GM23338 (cell line): Measurements from ENCODE around the gene SLC9A3. TPM values are rescaled to one million over a fixed set of nuclear protein-coding genes. Genes with fewer than 3 reads are reported as not detected.

Experiments used
- ATAC-seq: fragments of 200-7000 bp; cut with Tn5 transposase; 3 replicates; pipeline ENCODE4 v1.9.1; 2020
- DNase-seq: peaks from one replicate; pipeline ENCODE4 v3.0.0-alpha.2; 2015; ENCODE audit warnings: low spot score
- H2AFZ ChIP-seq: fragments of 200-600 bp; sonication (generic); 2 replicates; pipeline ENCODE4 v1.8.0; 2016; ENCODE audit warnings: antibody characterized with exemption, mild to moderate bottlenecking, moderate library complexity
- H3F3A ChIP-seq: fragments of 200-600 bp; sonication (generic); replicated peaks from 2 replicates; pipeline ENCODE4 v1.8.0; 2017; ENCODE audit warnings: antibody characterized with exemption, mixed run types, low read depth
- H3K27ac ChIP-seq: fragments of 200-600 bp; sonication (generic); 2 replicates; pipeline ENCODE4 v1.6.1; 2016; ENCODE audit warnings: low read depth
- H3K27me3 ChIP-seq: fragments of 200-600 bp; sonication (generic); 2 replicates; pipeline ENCODE4 v1.8.0; 2016; ENCODE audit warnings: mild to moderate bottlenecking, mixed run types, moderate library complexity; ENCODE audit not compliant: insufficient read depth
- H3K36me3 ChIP-seq: fragments of 200-600 bp; sonication (generic); 2 replicates; pipeline ENCODE4 v1.8.0; 2016; ENCODE audit warnings: mild to moderate bottlenecking; ENCODE audit not compliant: insufficient read depth
- H3K4me1 ChIP-seq: fragments of 200-600 bp; sonication (generic); 2 replicates; pipeline ENCODE4 v1.8.0; 2016; ENCODE audit warnings: mild to moderate bottlenecking, moderate library complexity; ENCODE audit not compliant: insufficient read depth
- H3K4me2 ChIP-seq: fragments of 200-600 bp; sonication (generic); 2 replicates; pipeline ENCODE4 v1.7.1; 2017; ENCODE audit warnings: mixed run types
- H3K4me3 ChIP-seq: fragments of 200-600 bp; sonication (generic); 2 replicates; pipeline ENCODE4 v1.6.1; 2016; ENCODE audit warnings: mixed run types
- H3K79me2 ChIP-seq: fragments of 200-600 bp; sonication (generic); replicated peaks from 2 replicates; pipeline ENCODE4 v1.8.0; 2017; ENCODE audit warnings: mild to moderate bottlenecking; ENCODE audit not compliant: insufficient read depth
- H3K9me2 ChIP-seq: fragments of 200-600 bp; sonication (generic); 2 replicates; pipeline ENCODE4 v1.8.0; 2017; ENCODE audit not compliant: insufficient read depth
- H4K20me1 ChIP-seq: fragments of 200-600 bp; sonication (generic); replicated peaks from 2 replicates; pipeline ENCODE4 v1.8.0; 2017; ENCODE audit warnings: mild to moderate bottlenecking; ENCODE audit not compliant: insufficient read depth
- H3K27ac Mint-ChIP-seq: 2 replicates; pipeline ENCODE4 v1.8.0; 2020; ENCODE audit warnings: inconsistent platforms, mild to moderate bottlenecking, moderate library complexity, mixed read lengths
- H3K27me3 Mint-ChIP-seq: 3 replicates; pipeline ENCODE4 v1.8.0; 2022; ENCODE audit warnings: low read depth, mild to moderate bottlenecking, moderate library complexity, mixed read lengths, inconsistent platforms; ENCODE audit not compliant: insufficient read depth, poor library complexity
- H3K36me3 Mint-ChIP-seq: 3 replicates; pipeline ENCODE4 v1.8.0; 2021; ENCODE audit warnings: low read depth, mild to moderate bottlenecking, inconsistent platforms, moderate library complexity, mixed read lengths
- H3K4me1 Mint-ChIP-seq: 3 replicates; pipeline ENCODE4 v1.8.0; 2020; ENCODE audit warnings: mild to moderate bottlenecking, inconsistent platforms, mixed read lengths
- H3K4me3 Mint-ChIP-seq: 3 replicates; pipeline ENCODE4 v1.8.0; 2021; ENCODE audit warnings: moderate library complexity, mild to moderate bottlenecking, inconsistent platforms, mixed read lengths
- H3K9me3 Mint-ChIP-seq: 3 replicates; pipeline ENCODE4 v1.8.0; 2020; ENCODE audit warnings: moderate library complexity, mild to moderate bottlenecking, inconsistent platforms, mixed read lengths
- CREB1 ChIP-seq: fragments of 250-450 bp; sonication (Bioruptor Pico); IDR thresholded peaks from 2 replicates; pipeline ENCODE4 v1.5.0; 2020; ENCODE audit warnings: low read depth, mild to moderate bottlenecking, moderate library complexity
- EZH2 ChIP-seq: fragments of 200-600 bp; sonication (generic); IDR thresholded peaks from one replicate; pipeline ENCODE4 v1.8.0; 2017; ENCODE audit warnings: antibody characterized with exemption, mild to moderate bottlenecking, low read depth; ENCODE audit not compliant: unreplicated experiment
- JUNB ChIP-seq: IDR thresholded peaks from one replicate; pipeline ENCODE4 v1.6.1; 2016; ENCODE audit warnings: antibody characterized with exemption; ENCODE audit not compliant: unreplicated experiment
- NANOG ChIP-seq: IDR thresholded peaks from 2 replicates; pipeline ENCODE4 v1.6.1; 2016; ENCODE audit warnings: antibody characterized with exemption, borderline replicate concordance
- POLR2AphosphoS5 ChIP-seq: IDR thresholded peaks from 2 replicates; pipeline ENCODE4 v1.6.1; 2016; ENCODE audit warnings: antibody characterized with exemption, low read depth
- ZNF331 ChIP-seq: fragments of 250-450 bp; sonication (Bioruptor Pico); IDR thresholded peaks from 2 replicates; pipeline ENCODE4 v1.5.0; 2020; ENCODE audit warnings: low read depth, mild to moderate bottlenecking, moderate library complexity
- ZNF462 ChIP-seq: fragments of 250-450 bp; sonication (Bioruptor Pico); IDR thresholded peaks from 2 replicates; pipeline ENCODE4 v1.5.0; 2020; ENCODE audit warnings: mild to moderate bottlenecking, moderate library complexity
- polyA plus RNA-seq: library from polyadenylated mRNA; unstranded; fragments of >200 nt; fragmentation: Nextera tagmentation; extraction: Ambion mirVana; gene quantifications from 2 replicates; pipeline ENCODE4 v1.2.1, GENCODE V29; 2016
- total RNA-seq: library from RNA; depleted of rRNA; stranded (reverse); fragments of >200 nt; shearing (Covaris generic); gene quantifications from 2 replicates; pipeline ENCODE4 v1.2.3, GENCODE V29; 2014
- TF ChIP-seq, protein P1 (sequence below): IDR thresholded peaks from 2 replicates; pipeline ENCODE4 v1.6.1; 2016; ENCODE audit warnings: antibody characterized with exemption
- TF ChIP-seq, protein P2 (sequence below): IDR thresholded peaks from one replicate; pipeline ENCODE4 v1.6.1; 2018; ENCODE audit warnings: antibody characterized with exemption; ENCODE audit not compliant: unreplicated experiment

Gene SLC9A3
- total and polyA plus RNA-seq, 2 experiments from 2014 or later, result 0.39 to 3.1 TPM

GRCh38 chr5:477247-477646 lies 47.0 kb downstream of the SLC9A3 start (continued):
- TF ChIP-seq ZNF462, result no peak

DNA sequence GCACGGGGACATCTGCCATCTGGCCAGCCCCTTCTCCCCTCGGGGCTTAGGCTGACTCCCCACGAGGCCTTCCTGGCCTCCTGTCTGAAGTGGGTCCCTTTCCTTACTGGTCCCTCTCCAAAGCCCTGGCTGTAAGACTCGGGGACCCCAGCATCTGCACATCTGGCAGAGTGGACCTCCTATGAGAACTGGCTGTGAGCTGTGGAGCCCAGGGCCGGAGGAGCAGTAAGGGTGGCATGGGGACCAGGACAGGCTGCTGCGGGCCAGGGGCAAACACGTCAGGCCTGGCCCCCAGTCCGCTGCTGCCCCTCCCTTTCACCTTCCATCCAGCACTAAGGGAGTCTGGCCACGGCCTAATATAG lies 47.5 kb downstream of the SLC9A3 start:
- Histone ChIP-seq H3K27ac (no peak overlapping the region), H3K27me3 (peaks cover 34% of the 10 kb centered on the region), H4K20me1 (0 out of 2 replicates have a peak, but pooled peaks cover under 1% of the 10 kb centered on the region), H3K36me3 (no peaks in the 10 kb centered on the region), H3K4me3 (no peak overlapping the region), H3K4me2 (no peak overlapping the region), H3F3A (no peaks in the 10 kb centered on the region), H2AFZ (no peak overlapping the region), H3K79me2 (no peaks in the 10 kb centered on the region), H3K4me1 (no peaks in the 10 kb centered on the region), H3K9me2 (no peaks in the 10 kb centered on the region)
- H3K27me3 Mint-ChIP-seq, result peaks cover 35% of the 10 kb centered on the region
- no peaks in the 10 kb centered on the region for H3K36me3 Mint-ChIP-seq
- peaks cover 5% of the 10 kb centered on the region; the same call in 2 of the 3 replicates for H3K4me1 Mint-ChIP-seq
- H3K4me3 Mint-ChIP-seq, result no peak overlapping the region
- DNase-seq (no peak), ATAC-seq (no peak)
- no peak overlapping the region for H3K27ac Mint-ChIP-seq
- H3K9me3 Mint-ChIP-seq, result no peaks in the 10 kb centered on the region
- TF ChIP-seq JUNB (no peak), NANOG (no peak), CREB1 (CRISPR knock-in tag) (no peak), POLR2AphosphoS5 (no peak), EZH2 (no peak), ZNF331 (CRISPR knock-in tag) (no peak)
- TF ChIP-seq, protein P1, sequence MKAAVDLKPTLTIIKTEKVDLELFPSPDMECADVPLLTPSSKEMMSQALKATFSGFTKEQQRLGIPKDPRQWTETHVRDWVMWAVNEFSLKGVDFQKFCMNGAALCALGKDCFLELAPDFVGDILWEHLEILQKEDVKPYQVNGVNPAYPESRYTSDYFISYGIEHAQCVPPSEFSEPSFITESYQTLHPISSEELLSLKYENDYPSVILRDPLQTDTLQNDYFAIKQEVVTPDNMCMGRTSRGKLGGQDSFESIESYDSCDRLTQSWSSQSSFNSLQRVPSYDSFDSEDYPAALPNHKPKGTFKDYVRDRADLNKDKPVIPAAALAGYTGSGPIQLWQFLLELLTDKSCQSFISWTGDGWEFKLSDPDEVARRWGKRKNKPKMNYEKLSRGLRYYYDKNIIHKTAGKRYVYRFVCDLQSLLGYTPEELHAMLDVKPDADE, result no peak
- TF ChIP-seq, protein P2, sequence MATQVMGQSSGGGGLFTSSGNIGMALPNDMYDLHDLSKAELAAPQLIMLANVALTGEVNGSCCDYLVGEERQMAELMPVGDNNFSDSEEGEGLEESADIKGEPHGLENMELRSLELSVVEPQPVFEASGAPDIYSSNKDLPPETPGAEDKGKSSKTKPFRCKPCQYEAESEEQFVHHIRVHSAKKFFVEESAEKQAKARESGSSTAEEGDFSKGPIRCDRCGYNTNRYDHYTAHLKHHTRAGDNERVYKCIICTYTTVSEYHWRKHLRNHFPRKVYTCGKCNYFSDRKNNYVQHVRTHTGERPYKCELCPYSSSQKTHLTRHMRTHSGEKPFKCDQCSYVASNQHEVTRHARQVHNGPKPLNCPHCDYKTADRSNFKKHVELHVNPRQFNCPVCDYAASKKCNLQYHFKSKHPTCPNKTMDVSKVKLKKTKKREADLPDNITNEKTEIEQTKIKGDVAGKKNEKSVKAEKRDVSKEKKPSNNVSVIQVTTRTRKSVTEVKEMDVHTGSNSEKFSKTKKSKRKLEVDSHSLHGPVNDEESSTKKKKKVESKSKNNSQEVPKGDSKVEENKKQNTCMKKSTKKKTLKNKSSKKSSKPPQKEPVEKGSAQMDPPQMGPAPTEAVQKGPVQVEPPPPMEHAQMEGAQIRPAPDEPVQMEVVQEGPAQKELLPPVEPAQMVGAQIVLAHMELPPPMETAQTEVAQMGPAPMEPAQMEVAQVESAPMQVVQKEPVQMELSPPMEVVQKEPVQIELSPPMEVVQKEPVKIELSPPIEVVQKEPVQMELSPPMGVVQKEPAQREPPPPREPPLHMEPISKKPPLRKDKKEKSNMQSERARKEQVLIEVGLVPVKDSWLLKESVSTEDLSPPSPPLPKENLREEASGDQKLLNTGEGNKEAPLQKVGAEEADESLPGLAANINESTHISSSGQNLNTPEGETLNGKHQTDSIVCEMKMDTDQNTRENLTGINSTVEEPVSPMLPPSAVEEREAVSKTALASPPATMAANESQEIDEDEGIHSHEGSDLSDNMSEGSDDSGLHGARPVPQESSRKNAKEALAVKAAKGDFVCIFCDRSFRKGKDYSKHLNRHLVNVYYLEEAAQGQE, result no peak
